Neural progenitor cell (in vitro differentiated cells): ENCODE measurements around the gene CCNK. TPM values are rescaled to one million over a fixed set of nuclear protein-coding genes. Genes with fewer than 3 reads are reported as not detected.

Experiments used
- DNase-seq: peaks from one replicate; pipeline ENCODE4 v3.0.0-alpha.2; 2016; ENCODE audit warnings: low spot score
- H2AFZ ChIP-seq: fragments of 200-600 bp; sonication (generic); replicated peaks from 2 replicates; pipeline ENCODE4 v1.6.1; 2016; ENCODE audit warnings: antibody characterized with exemption
- H3F3A ChIP-seq: fragments of 200-600 bp; sonication (generic); 2 replicates; pipeline ENCODE4 v1.6.1; 2016; ENCODE audit warnings: antibody characterized with exemption, low read depth
- H3K27ac ChIP-seq: fragments of 200-600 bp; sonication (generic); 2 replicates; pipeline ENCODE4 v1.5.1; 2016; ENCODE audit warnings: mild to moderate bottlenecking
- H3K27me3 ChIP-seq: fragments of 200-600 bp; sonication (generic); 2 replicates; pipeline ENCODE4 v1.6.1; 2016; ENCODE audit warnings: mild to moderate bottlenecking, moderate library complexity
- H3K36me3 ChIP-seq: fragments of 200-600 bp; sonication (generic); 2 replicates; pipeline ENCODE4 v1.5.1; 2016
- H3K4me1 ChIP-seq: fragments of 200-600 bp; sonication (generic); 2 replicates; pipeline ENCODE4 v1.6.1; 2016; ENCODE audit warnings: mixed run types
- H3K4me2 ChIP-seq: fragments of 200-600 bp; sonication (generic); 2 replicates; pipeline ENCODE4 v1.6.1; 2016
- H3K4me3 ChIP-seq: fragments of 200-600 bp; sonication (generic); 2 replicates; pipeline ENCODE4 v1.5.1; 2016
- H3K79me2 ChIP-seq: fragments of 200-600 bp; sonication (generic); 2 replicates; pipeline ENCODE4 v1.6.1; 2016; ENCODE audit warnings: low read depth
- H3K9ac ChIP-seq: fragments of 200-600 bp; sonication (generic); 2 replicates; pipeline ENCODE4 v1.6.1; 2016
- H3K9me3 ChIP-seq: fragments of 200-600 bp; sonication (generic); 2 replicates; pipeline ENCODE4 v1.5.1; 2016; ENCODE audit warnings: low read depth
- H4K20me1 ChIP-seq: fragments of 200-600 bp; sonication (generic); 2 replicates; pipeline ENCODE4 v1.6.1; 2016; ENCODE audit warnings: low read depth
- H3K27ac Mint-ChIP-seq: 3 replicates; pipeline ENCODE4 v1.8.0; 2021; ENCODE audit warnings: mixed read lengths
- H3K27me3 Mint-ChIP-seq: 2 replicates; pipeline ENCODE4 v1.8.0; 2022; ENCODE audit warnings: low read depth, mild to moderate bottlenecking, inconsistent platforms, moderate library complexity, mixed read lengths; ENCODE audit not compliant: insufficient read depth
- H3K36me3 Mint-ChIP-seq: 3 replicates; pipeline ENCODE4 v1.8.0; 2021; ENCODE audit warnings: mixed read lengths
- H3K4me1 Mint-ChIP-seq: 3 replicates; pipeline ENCODE4 v1.8.0; 2021; ENCODE audit warnings: mixed read lengths
- H3K4me3 Mint-ChIP-seq: 3 replicates; pipeline ENCODE4 v1.8.0; 2021; ENCODE audit warnings: mild to moderate bottlenecking, moderate library complexity, mixed read lengths
- H3K9me3 Mint-ChIP-seq: 3 replicates; pipeline ENCODE4 v1.8.0; 2020; ENCODE audit warnings: mixed read lengths
- CTCF ChIP-seq: fragments of 200-600 bp; sonication (generic); IDR thresholded peaks from 2 replicates; pipeline ENCODE4 v1.5.1; 2017; ENCODE audit warnings: antibody characterized with exemption, mild to moderate bottlenecking
- EZH2 ChIP-seq: fragments of 200-600 bp; sonication (generic); IDR thresholded peaks from 2 replicates; pipeline ENCODE4 v1.6.1; 2017; ENCODE audit warnings: antibody characterized with exemption, mild to moderate bottlenecking, moderate library complexity
- EZH2phosphoT487 ChIP-seq: fragments of 200-600 bp; sonication (generic); IDR thresholded peaks from 2 replicates; pipeline ENCODE4 v1.6.1; 2017; ENCODE audit warnings: antibody characterized with exemption
- total RNA-seq: library from RNA; depleted of rRNA; stranded (reverse); fragments of >200 nt; gene quantifications from 2 replicates; pipeline ENCODE4 v1.2.3, GENCODE V29; 2015; ENCODE audit warnings: low replicate concordance

CCNK gene
- 18.1 and 19.0 TPM in 2 replicates for total RNA-seq

- peak within 1 kb of the TSS; percentile 38 for H2AFZ ChIP-seq
- peak within 1 kb of the TSS; percentile 96 for H3K4me3 ChIP-seq
- H3K36me3 ChIP-seq = no peaks in the 10 kb centered on the region
- DNase-seq = peak; percentile 99
- H3K9me3 ChIP-seq = no peaks in the 10 kb centered on the region
- Mint-ChIP-seq H3K36me3 (no peaks in the 10 kb centered on the region), H3K27me3 (no peaks in the 10 kb centered on the region), H3K9me3 (no peaks in the 10 kb centered on the region), H3K4me3 (peak within 1 kb of the TSS; percentile 98), H3K4me1 (peaks cover 27% of the 10 kb centered on the region), H3K27ac (peak within 1 kb of the TSS; percentile 95)
- no peaks in the 10 kb centered on the region for H3K27me3 ChIP-seq
- H3F3A ChIP-seq = peaks cover 24% of the 10 kb centered on the region
- H3K4me2 ChIP-seq = peak within 1 kb of the TSS; percentile 94
- peaks cover 88% of the 10 kb centered on the region for H3K79me2 ChIP-seq
- H3K9ac ChIP-seq = peak within 1 kb of the TSS; percentile 86
- peaks cover 16% of the 10 kb centered on the region for H3K4me1 ChIP-seq
- peaks cover 81% of the 10 kb centered on the region for H4K20me1 ChIP-seq
- H3K27ac ChIP-seq = peak within 1 kb of the TSS; percentile 97
- no peak for TF ChIP-seq EZH2phosphoT487
- no peak for TF ChIP-seq EZH2
- no peak for TF ChIP-seq CTCF
Observed at GRCh38 chr14:99480917-99481744, at the start of gene CCNK. CCNK (plus strand) TSS chr14:99481409; CDS start chr14:99492678, 11,269 bp downstream.

- H3K9me3 ChIP-seq = no peaks in the 10 kb centered on the region
- peak overlapping the region; percentile 32 for H3K4me2 ChIP-seq
- no peak overlapping the region for H3K9ac ChIP-seq
- no peak overlapping the region for H2AFZ ChIP-seq
- H3K9me3 Mint-ChIP-seq = peaks cover 4% of the 10 kb centered on the region
- no peak overlapping the region for H3K27ac ChIP-seq
- H3K4me1 ChIP-seq = peaks cover 4% of the 10 kb centered on the region
- H4K20me1 ChIP-seq = peaks cover 20% of the 10 kb centered on the region
- H3K4me1 Mint-ChIP-seq = peaks cover 7% of the 10 kb centered on the region
- H3K4me3 Mint-ChIP-seq = no peak overlapping the region
- H3K36me3 ChIP-seq = no peaks in the 10 kb centered on the region
- H3K4me3 ChIP-seq = no peak overlapping the region
- H3K36me3 Mint-ChIP-seq = peaks cover 47% of the 10 kb centered on the region
- H3F3A ChIP-seq = no peaks in the 10 kb centered on the region
- no peaks in the 10 kb centered on the region for H3K27me3 ChIP-seq
- no peak for TF ChIP-seq EZH2phosphoT487
- TF ChIP-seq EZH2 = no peak
- no peak for TF ChIP-seq CTCF
- no peak overlapping the region for H3K27ac Mint-ChIP-seq
- DNase-seq = no peak
- H3K79me2 ChIP-seq = peaks cover 7% of the 10 kb centered on the region
- H3K27me3 Mint-ChIP-seq = no peaks in the 10 kb centered on the region
Observed at GRCh38 chr14:99431986-99432385, 49.2 kb upstream of the CCNK start.

GRCh38 chr14:99432485-99432884, 48.7 kb upstream of the CCNK start:
- Histone ChIP-seq H4K20me1 (peaks cover 22% of the 10 kb centered on the region), H3K4me1 (peaks cover 4% of the 10 kb centered on the region), H3K27ac (no peak overlapping the region), H3K9ac (no peak overlapping the region), H3K27me3 (no peaks in the 10 kb centered on the region), H3K9me3 (no peaks in the 10 kb centered on the region), H3K79me2 (peaks cover 7% of the 10 kb centered on the region), H2AFZ (no peak overlapping the region), H3K4me3 (no peak overlapping the region), H3K4me2 (peak overlapping the region; percentile 32), H3F3A (no peaks in the 10 kb centered on the region), H3K36me3 (no peaks in the 10 kb centered on the region)
- DNase-seq = peak; percentile 56
- H3K36me3 Mint-ChIP-seq = peaks cover 49% of the 10 kb centered on the region
- H3K4me1 Mint-ChIP-seq = peaks cover 7% of the 10 kb centered on the region
- no peak overlapping the region for H3K27ac Mint-ChIP-seq
- no peaks in the 10 kb centered on the region for H3K27me3 Mint-ChIP-seq
- TF ChIP-seq EZH2phosphoT487 (no peak), EZH2 (no peak), CTCF (no peak)
- peaks cover 4% of the 10 kb centered on the region for H3K9me3 Mint-ChIP-seq
- no peak overlapping the region for H3K4me3 Mint-ChIP-seq
